PC-9 (cell line): ENCODE data around the gene TEX38. TPM values are rescaled to one million over a fixed set of nuclear protein-coding genes. Genes with fewer than 3 reads are reported as not detected.

Experiments
- BruUV-seq: library from RNA; stranded (reverse); fragments of 400-500 nt; replicated peaks from 2 replicates; lab custom pipeline; 2021; lab: Mats Ljungman, UMichigan
- CTCF ChIA-PET: fragments of 300-600 bp; sonication (Branson Sonifier 250); formaldehyde crosslinking; loops from one replicate; lab custom pipeline; 2022; ENCODE audit warnings: antibody characterized with exemption; lab: Charles Lee
- POLR2A ChIA-PET: fragments of 300-600 bp; sonication (Branson Sonifier 250); formaldehyde crosslinking; loops from one replicate; lab custom pipeline; 2022; ENCODE audit warnings: antibody characterized with exemption; ENCODE audit not compliant: unreplicated experiment; lab: Charles Lee
- DNase-seq, 2 experiments: peaks; one replicate each; pipeline versions ENCODE4 v3.0.0 to v3.0.0-alpha.2; 2015 to 2022; ENCODE audit warnings: mixed read lengths in 1 of 2
- H2AFZ ChIP-seq: fragments of 200-600 bp; sonication (generic); 2 replicates; pipeline ENCODE4 v1.8.1; 2017; ENCODE audit warnings: antibody characterized with exemption
- H3F3A ChIP-seq: fragments of 200-600 bp; sonication (generic); 2 replicates; pipeline ENCODE4 v1.8.1; 2017; ENCODE audit warnings: antibody characterized with exemption, mild to moderate bottlenecking, low read depth; ENCODE audit not compliant: insufficient read depth
- H3K27ac ChIP-seq: fragments of 200-600 bp; sonication (generic); 2 replicates; pipeline ENCODE4 v1.6.1; 2016; ENCODE audit warnings: mixed run types
- H3K27me3 ChIP-seq: fragments of 200-600 bp; sonication (generic); 2 replicates; pipeline ENCODE4 v1.6.1; 2016; ENCODE audit warnings: low read depth, mixed run types; ENCODE audit not compliant: insufficient read depth
- H3K36me3 ChIP-seq: fragments of 200-600 bp; sonication (generic); 2 replicates; pipeline ENCODE4 v1.6.1; 2016; ENCODE audit warnings: low read depth, mixed run types
- H3K4me1 ChIP-seq: fragments of 200-600 bp; sonication (generic); replicated peaks from 2 replicates; pipeline ENCODE4 v1.6.1; 2016; ENCODE audit warnings: mixed run types; ENCODE audit not compliant: insufficient read depth
- H3K4me2 ChIP-seq: fragments of 200-600 bp; sonication (generic); 2 replicates; pipeline ENCODE4 v1.6.1; 2017; ENCODE audit warnings: mixed run types
- H3K4me3 ChIP-seq: fragments of 200-600 bp; sonication (generic); 2 replicates; pipeline ENCODE4 v1.6.1; 2016; ENCODE audit warnings: mixed run types
- H3K79me2 ChIP-seq: fragments of 200-600 bp; sonication (generic); 2 replicates; pipeline ENCODE4 v1.6.1; 2017; ENCODE audit warnings: low read depth, mixed run types
- H3K9me2 ChIP-seq: fragments of 200-600 bp; sonication (generic); 2 replicates; pipeline ENCODE4 v1.8.1; 2017; ENCODE audit warnings: mild to moderate bottlenecking; ENCODE audit not compliant: insufficient read depth
- H3K9me3 ChIP-seq: fragments of 200-600 bp; sonication (generic); 2 replicates; pipeline ENCODE4 v1.8.1; 2016; ENCODE audit warnings: low read depth; ENCODE audit not compliant: insufficient read depth
- H4K20me1 ChIP-seq: fragments of 200-600 bp; sonication (generic); 2 replicates; pipeline ENCODE4 v1.8.1; 2017; ENCODE audit not compliant: insufficient read depth
- CTCF ChIP-seq: fragments of 200-600 bp; sonication (generic); conservative IDR thresholded peaks from 2 replicates; pipeline ENCODE4 v1.6.1; 2017; ENCODE audit warnings: mixed run types, antibody characterized with exemption, mild to moderate bottlenecking, moderate library complexity
- EZH2 ChIP-seq: fragments of 200-600 bp; sonication (generic); IDR thresholded peaks from 2 replicates; pipeline ENCODE4 v1.8.0; 2017; ENCODE audit warnings: antibody characterized with exemption, low read depth
- intact Hi-C: fragments of 100-400 bp; cut with micrococcal nuclease; formaldehyde crosslinking; loops from one replicate; pipeline ENCODE4 v1.10.0; 2022; ENCODE audit not compliant: unreplicated experiment
- total RNA-seq: library from RNA; stranded (reverse); gene quantifications from 2 replicates; pipeline ENCODE4 v1.2.3, GENCODE V29; 2021

Gene TEX38
- total RNA-seq, 1 experiment from 2014 or later: not detected

GRCh38 chr1:46714976-46715375 is 43.3 kb downstream of the TEX38 start:
- ChIA-PET CTCF (no interaction called here), POLR2A (no interaction called here)
- H3K4me2 ChIP-seq: peak overlapping the region; percentile 34; the same call in 1 of the 2 replicates
- H3K9me2 ChIP-seq: no peaks in the 10 kb centered on the region
- no peak overlapping the region for H3K27ac ChIP-seq
- H2AFZ ChIP-seq: no peak overlapping the region
- no TSS peak for BruUV-seq
- H3K9me3 ChIP-seq: no peaks in the 10 kb centered on the region
- H3K79me2 ChIP-seq: peaks cover 38% of the 10 kb centered on the region
- H3K27me3 ChIP-seq: no peaks in the 10 kb centered on the region
- no peak overlapping the region for H3K4me3 ChIP-seq
- H3K4me1 ChIP-seq: peaks cover 44% of the 10 kb centered on the region
- intact Hi-C loops: loop anchor here (10.0 kb wide), 2 partner anchors 310 to 460 kb away; no protein-coding TSS in a partner anchor
- peaks cover 19% of the 10 kb centered on the region for H3F3A ChIP-seq
- H3K36me3 ChIP-seq: peaks cover 29% of the 10 kb centered on the region
- peaks cover 24% of the 10 kb centered on the region for H4K20me1 ChIP-seq
- peak in 1 of 2 experiments; percentile 80 for DNase-seq
- TF ChIP-seq EZH2 (no peak), CTCF (no peak)

- Histone ChIP-seq H3K9me3 (no peaks in the 10 kb centered on the region), H3K4me2 (peak overlapping the region; percentile 99), H2AFZ (no peak overlapping the region), H4K20me1 (peaks cover 24% of the 10 kb centered on the region), H3K4me3 (peak overlapping the region; percentile 82), H3K9me2 (no peaks in the 10 kb centered on the region), H3K4me1 (peaks cover 53% of the 10 kb centered on the region), H3K27me3 (no peaks in the 10 kb centered on the region), H3K36me3 (peaks cover 23% of the 10 kb centered on the region), H3K27ac (no peak overlapping the region), H3F3A (peaks cover 26% of the 10 kb centered on the region), H3K79me2 (peaks cover 38% of the 10 kb centered on the region)
- intact Hi-C loops: loop anchor here (2.0 to 10.0 kb wide), 5 partner anchors 101 to 457 kb away; partner anchors contain the start of genes MKNK1 and MOB3C
- POLR2A ChIA-PET: no interaction called here
- no peak for TF ChIP-seq CTCF
- no peak for TF ChIP-seq EZH2
- CTCF ChIA-PET: no interaction called here
- no peak for DNase-seq
- BruUV-seq: no TSS peak
These were observed 46.0 kb downstream of the TEX38 start for GRCh38 chr1:46717654-46718053.

GRCh38 chr1:46718340-46718726 is 46.7 kb downstream of the TEX38 start:
- BruUV-seq: TSS peak; percentile 57
- intact Hi-C loops: loop anchor here (2.0 to 10.0 kb wide), 5 partner anchors 102 to 456 kb away; partner anchors contain the start of genes MKNK1 and MOB3C
- H3K9me3 ChIP-seq: no peaks in the 10 kb centered on the region
- peaks cover 26% of the 10 kb centered on the region for H3F3A ChIP-seq
- POLR2A ChIA-PET: interaction anchor here (0.6 to 0.7 kb wide), 2 partner anchors 11 to 99 kb away, joined by 3 to 6 read pairs; no protein-coding TSS in a partner anchor
- no peak for TF ChIP-seq EZH2
- TF ChIP-seq CTCF: no peak
- peak overlapping the region; percentile 99 for H3K4me2 ChIP-seq
- peaks cover 23% of the 10 kb centered on the region for H3K36me3 ChIP-seq
- H3K27me3 ChIP-seq: no peaks in the 10 kb centered on the region
- peak overlapping the region; percentile 47; the same call in 1 of the 2 replicates for H3K27ac ChIP-seq
- peaks cover 24% of the 10 kb centered on the region for H4K20me1 ChIP-seq
- no peaks in the 10 kb centered on the region for H3K9me2 ChIP-seq
- peak overlapping the region; percentile 88 for H2AFZ ChIP-seq
- H3K4me1 ChIP-seq: peaks cover 53% of the 10 kb centered on the region
- H3K4me3 ChIP-seq: peak overlapping the region; percentile 82
- DNase-seq: no peak
- CTCF ChIA-PET: interaction anchor here (0.6 kb wide), 1 partner anchor 241 kb away, joined by 3 read pairs; no protein-coding TSS in a partner anchor
- peaks cover 38% of the 10 kb centered on the region for H3K79me2 ChIP-seq
